Endothelial cell of umbilical vein (primary cell): ENCODE data around the gene MVK.

ENCODE experiments used
- CTCF ChIP-seq, 2 donors: IDR thresholded peaks; 1 replicate in 1 of 2; 2 replicates in 1 of 2; pipeline ENCODE4 v1.5.1; 2011; ENCODE audit warnings: low read length in 2 of 2, mild to moderate bottlenecking in 2 of 2, moderate library complexity in 2 of 2, control low read depth in 1 of 2, inconsistent platforms in 1 of 2, low read depth in 1 of 2; ENCODE audit not compliant: insufficient read depth in 1 of 2; ENCODE audit errors: extremely low read depth in 1 of 2
- EZH2 ChIP-seq: IDR thresholded peaks from 2 replicates; pipeline ENCODE4 v1.6.1; 2012; ENCODE audit warnings: borderline replicate concordance, low read depth, mild to moderate bottlenecking, moderate library complexity, low read length, inconsistent platforms; ENCODE audit not compliant: severe bottlenecking
- FOS ChIP-seq: IDR thresholded peaks from 2 replicates; pipeline ENCODE4 v1.6.1; 2011; ENCODE audit warnings: mild to moderate bottlenecking, low read length, moderate library complexity, borderline replicate concordance; ENCODE audit not compliant: insufficient read depth
- GATA2 ChIP-seq: IDR thresholded peaks from 2 replicates; pipeline ENCODE4 v1.7.0; 2011; ENCODE audit warnings: low read depth, mild to moderate bottlenecking, moderate library complexity, mixed read lengths, low read length; ENCODE audit not compliant: insufficient read length, insufficient read depth
- JUN ChIP-seq: IDR thresholded peaks from 2 replicates; pipeline ENCODE4 v1.6.1; 2011; ENCODE audit warnings: borderline replicate concordance, low read depth; ENCODE audit not compliant: insufficient read length, insufficient read depth
- MAX ChIP-seq: IDR thresholded peaks from 2 replicates; pipeline ENCODE4 v1.6.1; 2011; ENCODE audit not compliant: insufficient read depth, insufficient read length
- MYC ChIP-seq: IDR thresholded peaks from one replicate; pipeline ENCODE4 v1.6.1; 2011; ENCODE audit warnings: mild to moderate bottlenecking, low read depth, low read length
- POLR2A ChIP-seq: IDR thresholded peaks from 2 replicates; pipeline ENCODE4 v1.6.1; 2012; ENCODE audit warnings: low read depth, mild to moderate bottlenecking, control low read depth, low read length
- POLR2AphosphoS5 ChIP-seq: IDR thresholded peaks from 2 replicates; pipeline ENCODE4 v1.6.1; 2012; ENCODE audit warnings: low read depth, mild to moderate bottlenecking, control low read depth, low read length, moderate library complexity; ENCODE audit not compliant: insufficient read depth

GRCh38 chr12:109625131-109625559 is 51.6 kb downstream of the MVK start:
- TF ChIP-seq POLR2A (no peak), EZH2 (no peak), CTCF (IDR thresholded peaks at IDR 0.05; ENCODE audit: extremely low read depth in 1 of 2, insufficient read depth in 1 of 2, low read depth in 1 of 2, low read length in 2 of 2) (no peak), MYC (no peak), MAX (no peak), JUN (no peak), POLR2AphosphoS5 (no peak), FOS (no peak), GATA2 (no peak)
